AG04450 (cell line): ENCODE measurements around the gene NOX4. TPM values are rescaled to one million over a fixed set of nuclear protein-coding genes. Genes with fewer than 3 reads are reported as not detected.
A peak's percentile ranks its signal among the peaks of the same experiment; 100 is the strongest.
"Not testable (repeated sequence)": the region's sequence is repeated elsewhere in the genome, so short reads cannot be mapped to it uniquely, and the experiment has no call there.

Source experiments
- CTCF ChIA-PET: fragments of 300-600, 350-600 bp; formaldehyde crosslinking; extraction: SDS; loops from one replicate; lab custom pipeline; 2022; ENCODE audit warnings: antibody characterized with exemption, inconsistent platforms; lab: Charles Lee
- POLR2A ChIA-PET: fragments of 350-600 bp; formaldehyde crosslinking; extraction: SDS; loops from one replicate; lab custom pipeline; 2021; ENCODE audit warnings: antibody characterized with exemption, inconsistent platforms; lab: Yijun Ruan, JAX
- DNase-seq: peaks from one replicate; pipeline ENCODE4 v3.0.0-alpha.2; 2011; ENCODE audit warnings: low read depth, low spot score
- H3K27ac ChIP-seq: one replicate; pipeline ENCODE4 v1.5.1; 2012; ENCODE audit warnings: low read depth, low read length, control low read depth
- H3K27me3 ChIP-seq: one replicate; pipeline ENCODE4 v1.6.0; 2012; ENCODE audit warnings: low read length; ENCODE audit not compliant: control insufficient read depth, insufficient read depth
- H3K4me3 ChIP-seq: 2 replicates; pipeline ENCODE4 v1.5.1; 2011; ENCODE audit warnings: mild to moderate bottlenecking, low read depth, low read length, control low read depth
- H3K9me3 ChIP-seq: 2 replicates; pipeline ENCODE4 v1.5.1; 2012; ENCODE audit warnings: low read length; ENCODE audit not compliant: control insufficient read depth, insufficient read depth
- CTCF ChIP-seq: IDR thresholded peaks from 2 replicates; pipeline ENCODE4 v1.5.1; 2011; ENCODE audit warnings: low read depth, low read length, control low read depth, inconsistent platforms
- polyA plus RNA-seq: library from polyadenylated mRNA; depleted of rRNA; stranded (reverse); fragments of >200 nt; gene quantifications from 2 replicates; pipeline ENCODE4 v1.2.3, GENCODE V29; 2011

NOX4 gene
- polyA plus RNA-seq, 1 experiment: 5.1 TPM

GRCh38 chr11:89421718-89422117, 69.5 kb downstream of the NOX4 start:
- no peak for TF ChIP-seq CTCF
- Histone ChIP-seq H3K9me3 (no peaks in the 10 kb centered on the region), H3K27me3 (no peaks in the 10 kb centered on the region), H3K4me3 (no peak overlapping the region), H3K27ac (no peak overlapping the region)
- DNase-seq: no peak
- POLR2A ChIA-PET: no interaction called here
- CTCF ChIA-PET: no interaction called here

- Histone ChIP-seq H3K9me3 (no peaks in the 10 kb centered on the region), H3K27me3 (no peaks in the 10 kb centered on the region), H3K4me3 (no peak overlapping the region), H3K27ac (no peak overlapping the region)
- TF ChIP-seq CTCF: no peak
- CTCF ChIA-PET: no interaction called here
- DNase-seq: no peak
- POLR2A ChIA-PET: no interaction called here
Observed at GRCh38 chr11:89420981-89421380, 70.2 kb downstream of the NOX4 start.

- DNase-seq: no peak
- Histone ChIP-seq H3K27me3 (no peaks in the 10 kb centered on the region), H3K9me3 (no peaks in the 10 kb centered on the region), H3K4me3 (no peak overlapping the region), H3K27ac (no peak overlapping the region)
- TF ChIP-seq CTCF: no peak
- ChIA-PET POLR2A (no interaction called here), CTCF (no interaction called here)
Observed at GRCh38 chr11:89416961-89417360, 74.2 kb downstream of the NOX4 start.

GRCh38 chr11:89411112-89411511, 80.1 kb downstream of the NOX4 start:
- DNase-seq, CTCF ChIA-PET, H3K27ac ChIP-seq, POLR2A ChIA-PET, H3K9me3 ChIP-seq, H3K27me3 ChIP-seq, H3K4me3 ChIP-seq: not testable (repeated sequence)

GRCh38 chr11:89410666-89411065, 80.5 kb downstream of the NOX4 start:
- POLR2A ChIA-PET, CTCF ChIA-PET, DNase-seq: not testable (repeated sequence)

GRCh38 chr11:89408441-89408840, 82.7 kb downstream of the NOX4 start:
- H3K27ac ChIP-seq, H3K9me3 ChIP-seq, H3K27me3 ChIP-seq, POLR2A ChIA-PET, H3K4me3 ChIP-seq, DNase-seq, CTCF ChIA-PET: not testable (repeated sequence)

More at GRCh38 chr11:89410666-89411065, 80.5 kb downstream of the NOX4 start:
- H3K27ac ChIP-seq, H3K27me3 ChIP-seq, H3K9me3 ChIP-seq, H3K4me3 ChIP-seq: not testable (repeated sequence)

- peak; percentile 24; the same call in 1 of the 2 replicates for TF ChIP-seq CTCF
- CTCF ChIA-PET: interaction anchor here (0.6 to 0.8 kb wide), 7 partner anchors 13 to 289 kb away, joined by 3 to 6 read pairs (median 4); partner anchors contain the start of gene NOX4
- no peak for DNase-seq
- H3K27ac ChIP-seq: no peak overlapping the region
- POLR2A ChIA-PET: no interaction called here
- H3K4me3 ChIP-seq: no peak overlapping the region
- H3K9me3 ChIP-seq: no peaks in the 10 kb centered on the region
- no peaks in the 10 kb centered on the region for H3K27me3 ChIP-seq
Observed at GRCh38 chr11:89405629-89406028, 85.5 kb downstream of the NOX4 start.

- H3K4me3 ChIP-seq, H3K9me3 ChIP-seq, H3K27ac ChIP-seq, H3K27me3 ChIP-seq, DNase-seq, CTCF ChIA-PET, POLR2A ChIA-PET: not testable (repeated sequence)
Observed at GRCh38 chr11:89391654-89392053, 99.5 kb downstream of the NOX4 start.

- DNase-seq, H3K9me3 ChIP-seq, POLR2A ChIA-PET, H3K27me3 ChIP-seq, H3K4me3 ChIP-seq, CTCF ChIA-PET, H3K27ac ChIP-seq: not testable (repeated sequence)
Observed at GRCh38 chr11:89387501-89387900, 103.7 kb downstream of the NOX4 start.
